OCI-LY1 (cell line): ENCODE results near the gene CLEC4F.

Experiments
- H2AFZ ChIP-seq: fragments of 200-600 bp; sonication (generic), shearing (Covaris generic); 2 replicates; pipeline ENCODE4 v1.6.0; 2014; ENCODE audit warnings: antibody characterized with exemption, mild to moderate bottlenecking, low read length
- H3F3A ChIP-seq: fragments of 200-600 bp; sonication (generic), shearing (Covaris generic); 2 replicates; pipeline ENCODE4 v1.6.0; 2014; ENCODE audit warnings: mild to moderate bottlenecking, antibody characterized with exemption, low read length, moderate library complexity; ENCODE audit not compliant: insufficient read depth
- H3K27ac ChIP-seq: fragments of 200-600 bp; sonication (generic); 2 replicates; pipeline ENCODE4 v1.5.1; 2014; ENCODE audit warnings: low read length, mixed run types, mild to moderate bottlenecking, low read depth; ENCODE audit not compliant: poor library complexity, severe bottlenecking
- H3K27me3 ChIP-seq: fragments of 200-600 bp; sonication (generic); 2 replicates; pipeline ENCODE4 v1.6.0; 2014; ENCODE audit warnings: antibody characterized with exemption, mild to moderate bottlenecking, low read length, moderate library complexity; ENCODE audit not compliant: insufficient read depth
- H3K36me3 ChIP-seq: fragments of 200-600 bp; sonication (generic); 2 replicates; pipeline ENCODE4 v1.6.1; 2014; ENCODE audit warnings: mild to moderate bottlenecking, antibody characterized with exemption, low read length, moderate library complexity, mixed read lengths; ENCODE audit not compliant: insufficient read depth
- H3K4me1 ChIP-seq: fragments of 200-600 bp; sonication (generic); 2 replicates; pipeline ENCODE4 v1.5.1; 2014; ENCODE audit warnings: mild to moderate bottlenecking, low read length, moderate library complexity; ENCODE audit not compliant: insufficient read depth, severe bottlenecking
- H3K4me2 ChIP-seq: fragments of 200-600 bp; sonication (generic), shearing (Covaris generic); 2 replicates; pipeline ENCODE4 v1.6.1; 2014; ENCODE audit warnings: low read length
- H3K4me3 ChIP-seq: fragments of 200-600 bp; sonication (generic); 2 replicates; pipeline ENCODE4 v1.5.1; 2014; ENCODE audit warnings: low read length, low read depth, mild to moderate bottlenecking, mixed read lengths; ENCODE audit not compliant: poor library complexity, severe bottlenecking
- H3K79me2 ChIP-seq: fragments of 200-600 bp; shearing (Covaris generic); 2 replicates; pipeline ENCODE4 v1.6.1; 2016; ENCODE audit warnings: mixed run types, low read length, mixed read lengths; ENCODE audit not compliant: insufficient read depth
- H3K9ac ChIP-seq: fragments of 200-600 bp; sonication (generic), shearing (Covaris generic); 2 replicates; pipeline ENCODE4 v1.6.1; 2014; ENCODE audit warnings: mild to moderate bottlenecking, low read length, mixed read lengths
- H3K9me2 ChIP-seq: fragments of 200-600 bp; sonication (generic), shearing (Covaris generic); 2 replicates; pipeline ENCODE4 v1.6.1; 2014; ENCODE audit warnings: low read depth, mild to moderate bottlenecking, low read length, mixed read lengths
- H3K9me3 ChIP-seq: fragments of 200-600 bp; shearing (Covaris generic); 2 replicates; pipeline ENCODE4 v1.6.1; 2014; ENCODE audit warnings: low read length, mixed read lengths
- H4K20me1 ChIP-seq: fragments of 200-600 bp; sonication (generic), shearing (Covaris generic); 2 replicates; pipeline ENCODE4 v1.6.0; 2016; ENCODE audit warnings: mild to moderate bottlenecking, low read length; ENCODE audit not compliant: insufficient read depth
- EZH2 ChIP-seq: fragments of 200-600 bp; sonication (generic), shearing (Covaris generic); IDR thresholded peaks from 2 replicates; pipeline ENCODE4 v1.8.0; 2017; ENCODE audit warnings: borderline replicate concordance, mixed run types, mild to moderate bottlenecking, antibody characterized with exemption, low read length, moderate library complexity, mixed read lengths
- TF ChIP-seq, protein P1 (sequence below): fragments of 200-600 bp; sonication (generic), shearing (Covaris generic); IDR thresholded peaks from 2 replicates; pipeline ENCODE4 v1.5.1; 2017; ENCODE audit warnings: mild to moderate bottlenecking, antibody characterized with exemption, low read length, moderate library complexity, mixed read lengths

CLEC4F gene

DNA sequence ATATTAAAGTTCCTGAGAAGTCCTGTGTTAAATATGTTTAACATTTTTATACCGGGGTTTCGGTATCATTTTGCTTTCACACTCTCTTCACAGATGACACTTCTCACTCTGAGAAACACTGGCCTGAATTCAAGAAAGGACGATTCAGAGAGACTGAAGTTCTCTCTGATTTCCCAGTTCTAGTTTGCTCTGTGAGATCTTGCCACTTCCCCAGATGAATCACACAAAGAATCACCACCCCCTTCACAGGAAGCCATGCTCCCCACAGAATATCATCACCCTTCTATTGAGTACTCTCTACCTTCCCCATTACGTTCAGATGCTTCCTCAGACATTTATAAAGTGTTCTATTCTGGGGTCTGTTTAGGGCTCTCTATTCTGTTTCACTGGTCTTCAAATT lies 31.3 kb upstream of the CLEC4F start:
- Histone ChIP-seq H3K4me2 (no peak overlapping the region), H3K4me1 (no peaks in the 10 kb centered on the region), H4K20me1 (no peaks in the 10 kb centered on the region), H3K79me2 (no peaks in the 10 kb centered on the region), H3F3A (no peaks in the 10 kb centered on the region), H2AFZ (no peak overlapping the region), H3K4me3 (no peak overlapping the region), H3K9ac (no peak overlapping the region), H3K36me3 (no peaks in the 10 kb centered on the region), H3K27me3 (no peaks in the 10 kb centered on the region), H3K27ac (no peak overlapping the region), H3K9me2 (no peaks in the 10 kb centered on the region), H3K9me3 (no peaks in the 10 kb centered on the region)
- TF ChIP-seq, protein P1, sequence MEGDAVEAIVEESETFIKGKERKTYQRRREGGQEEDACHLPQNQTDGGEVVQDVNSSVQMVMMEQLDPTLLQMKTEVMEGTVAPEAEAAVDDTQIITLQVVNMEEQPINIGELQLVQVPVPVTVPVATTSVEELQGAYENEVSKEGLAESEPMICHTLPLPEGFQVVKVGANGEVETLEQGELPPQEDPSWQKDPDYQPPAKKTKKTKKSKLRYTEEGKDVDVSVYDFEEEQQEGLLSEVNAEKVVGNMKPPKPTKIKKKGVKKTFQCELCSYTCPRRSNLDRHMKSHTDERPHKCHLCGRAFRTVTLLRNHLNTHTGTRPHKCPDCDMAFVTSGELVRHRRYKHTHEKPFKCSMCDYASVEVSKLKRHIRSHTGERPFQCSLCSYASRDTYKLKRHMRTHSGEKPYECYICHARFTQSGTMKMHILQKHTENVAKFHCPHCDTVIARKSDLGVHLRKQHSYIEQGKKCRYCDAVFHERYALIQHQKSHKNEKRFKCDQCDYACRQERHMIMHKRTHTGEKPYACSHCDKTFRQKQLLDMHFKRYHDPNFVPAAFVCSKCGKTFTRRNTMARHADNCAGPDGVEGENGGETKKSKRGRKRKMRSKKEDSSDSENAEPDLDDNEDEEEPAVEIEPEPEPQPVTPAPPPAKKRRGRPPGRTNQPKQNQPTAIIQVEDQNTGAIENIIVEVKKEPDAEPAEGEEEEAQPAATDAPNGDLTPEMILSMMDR = no peak
- no peak for TF ChIP-seq EZH2

DNA sequence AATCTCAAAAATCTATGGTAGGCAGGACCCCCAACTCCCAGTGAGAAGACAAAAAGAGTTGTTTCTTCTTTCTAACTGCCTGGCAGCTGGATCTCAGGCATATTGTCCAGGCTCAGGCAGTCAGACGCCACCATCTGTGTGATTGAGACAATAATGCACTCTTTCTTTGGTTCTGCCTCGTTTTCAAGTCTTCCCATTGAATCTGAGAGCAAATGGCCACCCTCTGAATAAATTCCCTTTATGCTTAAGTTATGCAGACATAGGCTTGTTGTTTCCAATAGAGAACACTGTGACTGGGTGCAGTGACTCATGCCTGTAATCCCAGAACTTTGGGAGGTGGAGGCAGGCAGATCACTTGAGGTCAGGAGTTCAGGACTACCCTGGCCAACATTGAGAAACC lies 30.5 kb upstream of the CLEC4F start:
- H3K36me3 ChIP-seq = no peaks in the 10 kb centered on the region
- TF ChIP-seq, protein P1 = no peak
- TF ChIP-seq EZH2 = no peak
- no peak overlapping the region for H3K9ac ChIP-seq
- no peaks in the 10 kb centered on the region for H3K4me1 ChIP-seq
- no peaks in the 10 kb centered on the region for H3K79me2 ChIP-seq
- H3K4me2 ChIP-seq = no peak overlapping the region
- no peak overlapping the region for H2AFZ ChIP-seq
- no peaks in the 10 kb centered on the region for H3K9me2 ChIP-seq
- no peaks in the 10 kb centered on the region for H4K20me1 ChIP-seq
- H3F3A ChIP-seq = no peaks in the 10 kb centered on the region
- no peak overlapping the region for H3K4me3 ChIP-seq
- no peak overlapping the region for H3K27ac ChIP-seq
- no peaks in the 10 kb centered on the region for H3K27me3 ChIP-seq
- H3K9me3 ChIP-seq = no peaks in the 10 kb centered on the region

DNA sequence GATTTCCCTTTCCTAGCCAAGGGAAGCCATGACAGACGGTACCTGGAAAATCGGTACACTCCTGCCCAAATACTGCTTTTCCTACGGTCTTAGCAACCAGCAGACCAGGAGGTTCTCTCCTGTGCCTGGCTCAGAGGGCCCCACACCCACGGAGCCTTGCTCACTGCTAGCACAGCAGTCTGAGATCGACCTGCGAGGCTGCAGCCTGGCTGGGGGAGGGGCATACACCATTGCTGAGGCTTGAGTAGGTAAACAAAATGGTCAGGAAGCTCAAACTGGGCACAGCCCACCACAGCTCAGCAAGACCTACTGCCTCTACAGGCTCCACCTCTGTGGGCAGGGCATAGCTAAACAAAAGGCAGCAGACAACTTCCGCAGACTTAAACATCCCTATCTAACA lies 22.0 kb upstream of the CLEC4F start:
- Histone ChIP-seq H3F3A (no peaks in the 10 kb centered on the region), H3K4me2 (no peak overlapping the region), H3K27me3 (no peaks in the 10 kb centered on the region), H3K79me2 (no peaks in the 10 kb centered on the region), H3K4me3 (no peak overlapping the region), H3K4me1 (no peaks in the 10 kb centered on the region), H3K9me2 (no peaks in the 10 kb centered on the region), H3K9me3 (no peaks in the 10 kb centered on the region), H4K20me1 (no peaks in the 10 kb centered on the region), H3K27ac (no peak overlapping the region), H3K9ac (no peak overlapping the region), H2AFZ (no peak overlapping the region), H3K36me3 (no peaks in the 10 kb centered on the region)
- TF ChIP-seq, protein P1 = no peak
- no peak for TF ChIP-seq EZH2
